ENCODE measurements around the gene ARMC9.
"Not testable (repeated sequence)": the region's sequence is repeated elsewhere in the genome, so short reads cannot be mapped to it uniquely, and the experiment has no call there.

ARMC9 gene

DNA sequence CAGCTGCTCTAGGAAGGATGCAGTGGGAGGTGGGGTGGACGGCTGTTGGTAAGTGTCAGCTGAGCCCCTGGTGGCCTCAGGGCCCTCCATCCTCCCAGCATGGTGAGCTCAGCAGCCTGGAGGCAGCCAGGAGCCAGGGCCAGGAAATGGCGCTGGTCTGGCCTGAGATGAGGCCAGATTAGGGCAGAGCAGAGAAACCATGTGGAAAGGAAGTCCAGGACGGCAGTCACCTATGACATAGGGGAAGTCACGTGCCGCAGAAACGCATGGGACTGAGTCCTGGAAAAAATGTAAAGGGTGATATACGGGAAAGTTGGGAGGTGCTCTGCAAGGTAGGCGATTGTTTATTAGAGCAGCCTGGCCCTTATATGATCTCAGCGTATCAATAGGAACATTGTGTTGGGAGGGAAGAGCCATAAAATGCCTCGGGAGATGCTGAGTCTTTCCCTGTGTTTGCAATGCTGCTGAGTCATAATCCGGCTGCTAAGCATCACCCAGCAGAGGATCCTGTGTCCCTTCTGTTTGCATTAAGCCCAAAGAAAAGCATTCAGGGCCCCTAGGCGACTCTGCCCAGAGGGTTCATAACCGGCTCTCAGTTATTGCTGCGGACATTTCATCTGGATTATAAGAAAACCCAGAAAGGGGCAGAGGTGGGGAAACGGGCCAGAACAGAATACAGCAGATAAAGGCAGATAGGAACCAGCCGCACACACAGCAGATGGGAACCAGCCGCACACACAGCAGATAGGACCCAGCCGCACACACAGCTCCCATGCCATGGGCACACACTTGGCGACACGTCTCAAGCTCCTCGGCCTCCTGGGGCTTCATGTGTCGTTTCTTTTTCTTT is 166.8 kb downstream of the ARMC9 start:
- DNase-seq (ENCODE audit: low spot score), result peak; percentile 72

DNA sequence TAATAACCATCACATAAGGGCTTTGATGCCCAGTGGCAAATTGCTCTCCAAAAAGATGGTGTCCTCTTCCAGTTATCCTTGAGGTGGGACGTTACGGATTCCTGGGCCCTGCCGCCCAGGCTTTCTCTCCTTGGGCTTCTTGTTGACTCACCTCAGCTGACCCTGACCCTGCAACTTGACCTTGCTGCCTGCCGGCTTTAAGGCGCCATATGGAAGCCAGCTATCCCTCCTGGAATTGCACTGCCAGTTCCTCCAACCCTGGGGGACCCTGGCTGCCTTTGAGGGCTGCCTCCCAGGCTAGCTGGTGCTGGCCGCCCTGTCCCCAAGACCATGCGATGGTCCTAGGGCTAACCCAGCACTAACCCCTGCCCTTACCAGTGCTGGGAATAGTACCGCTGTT is 168.7 kb downstream of the ARMC9 start:
- DNase-seq (ENCODE audit: low spot score), result no peak

DNA sequence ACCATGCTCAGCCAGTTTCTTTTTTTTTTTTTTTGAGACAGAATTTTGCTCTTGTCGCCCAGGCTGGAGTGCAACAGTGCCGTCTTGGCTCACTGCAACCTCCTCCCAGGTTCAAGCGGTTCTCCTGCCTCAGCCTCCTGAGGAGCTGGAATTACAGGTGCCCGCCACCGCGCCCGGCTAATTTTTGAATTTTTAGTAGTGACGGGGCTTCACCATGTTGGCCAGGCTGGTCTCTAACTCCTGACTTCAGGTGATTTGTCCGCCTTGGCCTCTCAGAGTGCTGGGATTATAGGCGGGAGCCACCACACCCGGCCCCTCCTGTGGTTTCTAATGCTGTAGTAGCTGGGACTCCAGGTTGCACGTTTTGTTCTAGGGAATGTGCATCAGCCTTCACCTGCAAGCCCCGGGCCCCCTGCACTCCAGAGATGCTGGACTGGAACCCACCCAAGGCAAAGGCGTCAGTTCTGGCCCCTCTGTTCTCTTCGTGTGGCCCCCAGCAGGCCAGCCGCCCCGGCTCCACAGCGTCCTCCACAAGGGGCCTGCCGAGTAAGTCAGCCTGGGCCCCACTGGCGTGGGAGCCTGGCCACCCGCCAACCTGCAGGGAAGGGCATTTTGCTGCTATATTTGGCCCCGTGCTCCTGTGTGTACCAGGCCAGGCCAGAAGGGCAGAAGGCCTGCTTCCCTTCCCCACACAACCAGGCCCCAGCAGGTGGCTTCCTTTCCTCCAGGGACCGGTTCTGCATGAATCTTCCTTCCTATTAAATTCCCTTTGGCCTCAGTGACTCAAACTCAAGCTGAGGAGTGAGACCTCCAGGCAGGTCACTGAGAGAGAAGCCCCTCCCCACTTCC is 171.4 kb downstream of the ARMC9 start:
- no peak for DNase-seq (ENCODE audit: low spot score)

DNA sequence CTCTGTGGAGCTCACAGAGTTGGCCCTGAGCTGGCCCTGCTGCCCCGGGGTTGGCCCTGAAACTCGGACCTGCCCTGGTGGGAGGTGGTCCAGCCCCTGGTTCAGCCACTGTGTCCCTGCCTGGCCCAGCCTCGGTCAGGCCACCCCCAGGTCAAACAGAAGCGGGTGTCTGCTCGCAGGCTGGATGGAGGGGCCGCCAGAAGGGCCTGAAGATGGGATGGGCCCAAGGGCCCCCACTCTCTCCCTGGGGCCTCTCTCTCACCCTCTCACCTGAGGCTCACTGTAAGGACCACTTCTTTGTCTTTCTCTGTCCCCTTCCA is 172.0 kb downstream of the ARMC9 start:
- DNase-seq (ENCODE audit: low spot score), result no peak

DNA sequence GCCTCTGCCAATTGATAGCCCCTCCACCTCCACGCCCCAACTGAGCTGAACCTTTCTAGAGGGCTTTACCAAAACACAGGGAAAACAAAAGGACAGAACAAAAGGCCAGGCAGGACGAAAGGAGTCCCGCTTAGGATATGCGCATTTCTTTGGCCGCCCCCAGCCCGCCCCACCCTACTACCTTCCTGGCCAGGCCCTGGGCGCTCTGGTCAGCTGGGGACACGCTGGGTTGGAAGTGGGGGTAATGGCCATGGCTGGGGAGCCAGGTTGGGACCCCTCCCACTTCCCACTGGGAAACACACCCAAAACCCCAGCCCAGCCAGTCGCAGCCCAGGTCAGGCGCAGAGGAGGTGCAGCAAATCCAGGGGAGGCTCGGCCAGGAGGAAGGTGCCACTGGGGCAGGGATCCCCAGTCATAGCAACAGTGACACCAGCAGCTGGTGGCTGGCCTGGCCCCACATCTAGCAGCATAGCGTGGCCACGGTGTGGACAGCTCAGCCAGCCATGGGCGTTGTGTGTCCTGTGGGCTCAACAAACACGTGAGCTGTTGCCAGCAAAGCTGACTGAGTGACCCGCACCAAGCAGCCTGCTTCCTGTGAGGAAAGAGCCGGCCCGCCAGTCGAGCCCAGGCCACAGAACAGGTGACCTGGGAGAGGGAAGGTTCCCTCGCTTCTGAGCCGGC is 172.5 kb downstream of the ARMC9 start:
- DNase-seq (ENCODE audit: low spot score), result no peak

DNA sequence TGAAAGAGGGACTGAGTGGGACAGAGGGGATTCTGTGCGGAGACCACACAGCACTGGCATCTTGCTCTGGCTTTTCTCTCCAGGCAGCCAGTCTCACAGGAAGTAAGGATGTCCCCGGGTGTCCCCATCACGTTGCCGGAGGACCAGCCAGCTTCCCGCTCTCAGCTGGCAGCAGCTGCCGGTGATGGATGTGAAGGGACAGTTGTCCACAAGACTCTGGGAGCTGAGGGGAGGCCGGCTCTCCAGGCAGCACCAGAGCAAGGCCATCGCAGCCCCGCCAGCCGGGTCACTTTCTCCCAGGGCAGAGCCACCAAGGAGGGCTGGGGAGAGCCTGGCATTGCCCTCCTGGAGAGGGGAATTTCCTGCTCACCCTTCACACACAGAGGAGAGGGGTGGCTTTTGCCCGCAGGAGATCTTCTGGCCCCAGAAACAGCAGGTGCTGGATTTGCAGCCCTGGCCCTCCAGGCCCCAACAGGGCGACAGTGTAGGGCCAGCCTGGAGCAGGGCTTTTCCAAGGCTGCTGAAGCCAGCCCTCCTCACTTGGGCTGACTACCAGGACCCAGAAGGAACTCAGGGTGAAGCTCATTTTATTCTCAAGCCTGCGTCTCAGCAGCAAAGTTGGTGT is 173.1 kb downstream of the ARMC9 start:
- no peak for DNase-seq (ENCODE audit: low spot score)

DNA sequence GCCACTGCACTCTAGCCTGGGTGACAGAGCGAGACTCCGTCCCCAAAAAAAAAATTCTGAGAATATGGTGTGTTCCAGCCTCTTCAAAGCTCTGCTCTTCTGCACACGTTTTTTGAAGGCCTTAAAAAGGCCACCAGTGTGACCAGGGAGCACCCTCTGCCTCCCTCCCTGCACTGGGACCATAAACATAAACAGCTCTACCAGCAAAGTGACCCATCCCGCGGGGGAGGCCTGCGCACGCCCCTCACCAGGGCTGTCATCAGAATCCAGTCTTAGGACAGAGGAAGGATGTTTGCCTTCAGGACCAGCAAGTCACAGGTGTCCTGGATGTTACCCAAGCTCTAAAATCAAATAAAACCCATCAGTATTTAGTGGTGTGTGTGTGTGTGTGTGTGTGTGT is 173.9 kb downstream of the ARMC9 start:
- no peak for DNase-seq (ENCODE audit: low spot score)

DNA sequence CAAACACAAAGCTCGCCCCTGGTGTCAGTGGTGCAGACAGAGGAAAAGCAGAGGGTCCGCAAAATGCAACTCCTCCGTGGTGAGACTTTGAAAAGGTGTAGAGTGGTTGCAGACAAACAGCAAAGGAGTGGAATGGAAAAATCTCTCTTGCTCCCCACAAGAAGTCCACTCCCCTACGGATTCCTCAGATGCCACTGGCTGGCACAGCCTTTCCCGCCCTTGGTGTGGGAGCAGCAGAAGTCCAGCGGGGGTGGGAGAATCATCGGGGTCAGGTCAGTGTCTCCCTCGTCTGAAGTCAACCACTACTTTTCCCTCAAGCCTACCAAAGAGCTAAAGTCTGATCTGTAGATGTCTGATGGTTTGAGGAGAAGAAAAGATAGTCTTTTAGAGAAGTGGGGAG is 174.8 kb downstream of the ARMC9 start:
- DNase-seq (ENCODE audit: low spot score), result no peak

DNA sequence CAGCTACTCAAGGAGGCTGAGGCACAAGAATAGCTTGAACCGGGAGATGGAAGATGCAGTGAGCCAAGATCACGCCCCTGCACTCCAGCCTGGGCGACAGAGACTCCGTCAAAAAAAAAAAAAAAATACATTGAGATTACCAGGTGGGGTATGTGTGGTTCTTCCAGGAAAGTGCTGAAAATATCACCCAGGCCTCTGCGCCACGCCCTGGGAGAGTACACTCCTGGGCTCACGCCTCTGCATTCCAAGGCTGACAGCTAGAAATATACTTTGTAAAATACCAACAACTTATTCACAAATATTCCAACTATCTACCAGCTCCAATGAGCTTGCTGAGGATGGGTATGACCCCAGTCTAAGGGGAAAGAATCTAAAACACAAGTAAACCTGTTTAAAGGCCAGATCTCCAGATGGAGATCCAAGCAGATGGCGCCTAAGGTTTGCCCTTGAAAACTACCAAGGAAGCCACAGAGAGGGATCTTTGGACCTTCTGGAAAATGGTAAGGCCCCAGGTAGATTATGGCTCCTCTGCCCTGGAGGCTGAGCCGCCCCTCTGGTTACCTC is 175.4 kb downstream of the ARMC9 start:
- DNase-seq (ENCODE audit: low spot score), result no peak

DNA sequence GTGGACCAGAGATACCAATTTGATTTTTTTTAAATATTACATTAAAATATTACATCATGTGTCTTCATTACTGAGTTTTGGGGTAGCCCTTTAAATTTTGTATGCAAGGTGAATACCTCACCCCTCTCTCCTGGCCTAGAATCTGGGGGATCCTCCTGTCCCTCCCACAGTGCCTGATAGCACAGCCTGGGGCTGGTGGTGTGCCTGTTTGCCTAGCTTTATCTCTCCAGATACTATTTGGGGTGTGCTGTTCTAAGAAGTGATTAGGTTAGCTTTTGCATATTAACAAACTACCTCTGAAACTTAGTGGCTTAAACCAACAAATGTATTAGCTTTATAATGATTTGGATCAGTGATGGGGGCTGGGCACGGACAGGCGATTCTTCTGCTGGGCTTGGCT is 176.3 kb downstream of the ARMC9 start:
- no peak for DNase-seq (ENCODE audit: low spot score)

DNA sequence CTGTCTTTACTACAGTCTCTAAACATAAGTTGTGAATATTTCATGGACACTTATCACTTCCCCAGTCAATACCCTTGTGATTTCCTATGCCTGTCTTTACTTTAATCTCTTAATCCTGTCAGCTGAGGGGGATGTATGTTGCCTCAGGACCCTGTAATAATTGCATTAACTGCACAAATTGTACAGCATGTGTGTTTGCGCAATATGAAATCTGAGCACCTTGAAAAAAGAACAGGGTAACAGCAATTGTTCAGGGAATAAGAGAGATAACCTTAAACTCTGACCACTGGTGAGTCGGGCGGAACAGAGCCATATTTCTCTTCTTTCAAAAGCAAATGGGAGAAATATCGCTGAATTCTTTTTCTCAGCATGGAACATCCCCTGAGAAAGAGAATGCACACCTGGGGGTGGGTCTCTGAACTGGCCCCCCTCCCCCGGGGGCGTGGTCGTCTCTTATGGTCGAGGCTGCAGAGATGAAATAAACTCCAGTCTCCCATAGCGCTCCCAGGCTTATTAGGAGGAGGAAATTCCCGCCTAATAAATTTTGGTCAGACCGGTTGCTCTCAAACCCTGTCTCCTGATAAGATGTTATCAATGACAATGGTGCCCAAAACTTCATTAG is 177.7 kb downstream of the ARMC9 start:
- not testable (repeated sequence) for DNase-seq (ENCODE audit: low spot score)

DNA sequence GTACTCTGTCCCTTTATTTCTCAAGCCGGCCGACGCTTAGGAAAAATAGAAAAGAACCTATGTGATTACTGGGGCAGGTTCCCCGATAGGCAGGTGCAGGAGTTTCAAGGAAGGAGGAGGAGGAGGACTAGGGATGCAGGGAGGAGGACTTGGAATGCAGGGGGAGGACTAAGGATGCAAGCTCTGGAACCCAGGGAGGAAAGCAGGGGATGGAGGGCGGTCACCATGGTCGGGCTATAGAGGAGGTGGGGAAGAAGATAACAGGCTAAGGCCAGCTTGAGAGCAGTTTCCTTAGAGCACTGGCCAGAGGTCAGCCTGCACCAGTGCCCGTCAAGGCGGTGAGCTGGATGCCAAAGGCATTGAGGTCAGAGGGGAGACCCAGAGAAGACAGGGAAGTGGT is 178.4 kb downstream of the ARMC9 start:
- no peak for DNase-seq (ENCODE audit: low spot score)

DNA sequence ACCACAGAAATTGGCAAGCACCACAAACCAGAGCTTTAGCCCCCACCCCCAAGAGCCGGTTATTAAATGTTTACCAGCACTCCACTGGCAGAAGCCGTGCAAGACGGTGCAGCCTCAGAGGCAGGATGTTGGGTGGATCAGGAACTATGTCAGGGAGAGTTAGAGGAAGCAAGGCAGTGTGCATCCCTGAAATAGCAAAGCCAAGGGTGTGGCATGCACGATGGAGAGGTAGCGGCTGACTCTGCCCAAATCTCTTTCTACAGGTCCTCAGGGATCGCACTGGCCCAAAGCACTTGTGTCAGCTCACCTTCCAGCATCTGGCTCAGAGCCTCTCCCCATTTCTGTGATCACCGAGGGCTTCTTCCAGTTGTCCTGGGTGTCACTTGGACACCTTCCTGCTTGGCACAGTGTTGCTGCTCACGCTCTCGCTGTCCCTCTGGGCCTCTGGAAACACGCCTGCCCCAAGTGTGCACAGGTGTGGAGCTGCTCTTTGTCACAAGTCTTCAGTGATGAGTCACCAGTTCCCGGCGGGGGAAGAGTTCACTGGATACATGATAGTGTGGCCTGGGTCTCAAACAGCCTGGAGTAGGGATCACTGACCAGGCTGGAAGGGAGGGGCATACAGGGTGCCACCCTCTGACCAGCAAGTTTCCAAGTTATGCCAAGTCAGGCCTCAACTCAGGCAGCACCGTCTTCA is 179.7 kb downstream of the ARMC9 start:
- DNase-seq (ENCODE audit: low spot score), result peak; percentile 72

DNA sequence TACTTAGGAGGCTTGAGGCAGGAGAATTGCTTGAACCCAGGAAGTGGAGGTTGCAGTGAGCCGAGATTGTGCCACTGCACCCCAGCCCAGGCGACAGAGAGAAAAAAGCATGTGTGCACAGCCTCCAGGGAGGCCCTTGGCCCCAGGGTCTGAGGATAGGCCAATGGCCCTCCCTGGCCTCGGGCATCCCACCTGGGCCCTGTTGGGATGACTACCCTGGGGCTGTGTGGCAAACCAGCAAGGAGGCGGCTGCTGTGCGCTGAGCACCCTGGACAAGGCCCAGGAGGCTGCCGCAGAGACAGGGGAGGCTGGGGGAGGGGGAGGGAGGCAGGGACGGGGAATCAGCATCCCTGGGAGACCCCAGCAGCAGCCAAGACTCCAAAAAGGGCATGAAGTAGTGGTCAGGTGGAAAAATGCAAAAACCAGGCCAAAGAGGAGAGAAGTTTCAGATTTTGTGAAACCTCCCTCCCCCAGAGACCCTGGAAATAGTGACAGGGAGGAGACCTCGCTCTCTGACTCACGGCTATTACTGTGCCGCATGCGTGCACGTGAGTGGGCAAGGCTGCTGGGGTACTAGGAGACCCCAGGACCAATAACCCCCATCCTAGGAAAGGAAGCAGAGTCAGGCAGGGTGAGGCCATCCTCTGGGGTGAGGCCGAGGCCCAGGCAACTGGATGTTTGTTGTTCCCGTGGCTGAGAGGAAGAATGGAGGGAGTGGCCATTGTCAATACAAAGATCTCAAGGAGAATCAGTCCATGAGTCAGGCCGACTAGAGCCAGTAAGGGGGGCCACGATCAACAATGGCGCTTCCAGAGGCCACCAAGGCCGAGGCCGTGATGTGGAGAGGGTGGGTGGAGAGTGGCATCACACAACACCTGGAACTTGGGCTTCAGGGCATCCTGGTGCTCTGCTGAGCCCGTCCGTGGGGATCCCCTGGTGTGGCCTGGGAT is 181.1 kb downstream of the ARMC9 start:
- DNase-seq (ENCODE audit: low spot score), result no peak

DNA sequence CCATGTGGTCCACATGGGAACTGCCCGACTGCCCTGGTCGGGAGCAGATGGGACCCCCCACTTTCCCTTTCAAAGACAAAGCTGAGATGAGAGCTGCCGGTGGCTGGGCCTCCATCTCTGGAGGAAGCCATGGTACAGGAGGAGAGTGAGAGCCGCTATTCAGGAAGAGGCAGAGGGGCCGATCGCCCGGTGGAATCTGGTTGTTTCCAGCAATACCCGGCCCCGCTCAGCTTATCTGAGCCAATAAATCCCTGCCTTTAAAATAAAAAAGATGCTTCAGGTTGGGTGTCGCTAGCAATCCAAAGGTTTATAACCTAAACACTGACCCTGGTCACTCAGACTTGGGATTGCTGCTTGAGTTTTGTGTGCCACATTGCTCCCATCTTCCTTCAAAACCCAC is 181.9 kb downstream of the ARMC9 start:
- no peak for DNase-seq (ENCODE audit: low spot score)

DNA sequence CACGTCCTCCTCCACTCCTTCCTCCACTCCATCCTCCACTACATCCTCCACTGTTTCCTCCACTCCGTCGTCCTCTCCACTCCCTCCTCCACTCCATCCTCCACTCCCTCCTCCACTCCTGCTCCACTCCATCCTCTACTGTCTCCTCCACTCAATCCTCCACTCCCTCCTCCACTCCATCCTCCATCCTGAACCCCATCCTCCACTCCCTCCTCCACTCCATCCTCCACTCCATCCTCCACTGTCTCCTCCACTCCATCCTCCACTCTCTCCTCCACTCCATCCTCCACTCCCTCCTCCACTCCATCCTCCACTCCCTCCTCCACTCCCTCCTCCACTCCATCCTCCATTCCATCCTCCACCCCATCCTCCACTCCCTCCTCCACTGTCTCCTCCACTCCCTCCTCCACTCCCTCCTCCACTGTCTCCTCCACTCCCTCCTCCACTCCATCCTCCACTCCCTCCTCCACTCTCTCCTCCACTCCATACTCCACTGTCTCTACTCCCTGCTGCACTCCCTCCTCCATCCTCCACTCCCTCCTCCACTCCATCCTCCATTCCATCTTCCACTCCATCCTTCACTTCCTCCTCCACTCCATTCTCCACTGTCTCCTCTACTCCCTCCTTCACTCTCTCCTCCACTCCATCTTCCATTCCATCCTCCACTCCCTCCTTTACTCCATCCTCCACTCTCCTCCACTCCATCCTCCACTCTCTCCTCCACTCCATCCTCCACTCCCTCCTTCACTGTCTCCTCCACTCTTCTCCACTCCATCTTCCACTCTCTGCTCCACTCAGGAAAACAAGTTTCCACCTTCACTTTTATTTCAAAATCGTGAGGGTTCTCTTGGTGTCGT is 182.8 kb downstream of the ARMC9 start:
- no peak for DNase-seq (ENCODE audit: low spot score)

DNA sequence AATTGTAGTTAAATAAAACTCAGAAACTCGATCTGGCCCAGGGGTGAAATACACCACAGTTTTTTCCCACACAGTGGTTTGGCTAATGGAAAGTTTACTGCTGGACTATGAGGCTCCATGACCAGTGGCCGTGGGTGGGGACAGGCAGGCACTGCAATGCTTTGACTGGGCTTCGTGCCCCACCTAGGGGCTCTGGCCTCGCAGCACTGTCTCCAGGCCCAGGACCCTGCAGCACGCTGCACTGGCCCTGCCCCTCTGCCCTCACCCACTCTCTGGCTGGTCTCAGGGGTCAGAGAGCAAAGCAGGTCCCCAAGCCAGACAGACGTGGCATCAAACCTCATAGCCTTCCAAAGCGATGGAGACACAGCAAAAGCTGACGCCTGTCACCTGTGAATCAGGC is 183.7 kb downstream of the ARMC9 start:
- DNase-seq (ENCODE audit: low spot score), result no peak

DNA sequence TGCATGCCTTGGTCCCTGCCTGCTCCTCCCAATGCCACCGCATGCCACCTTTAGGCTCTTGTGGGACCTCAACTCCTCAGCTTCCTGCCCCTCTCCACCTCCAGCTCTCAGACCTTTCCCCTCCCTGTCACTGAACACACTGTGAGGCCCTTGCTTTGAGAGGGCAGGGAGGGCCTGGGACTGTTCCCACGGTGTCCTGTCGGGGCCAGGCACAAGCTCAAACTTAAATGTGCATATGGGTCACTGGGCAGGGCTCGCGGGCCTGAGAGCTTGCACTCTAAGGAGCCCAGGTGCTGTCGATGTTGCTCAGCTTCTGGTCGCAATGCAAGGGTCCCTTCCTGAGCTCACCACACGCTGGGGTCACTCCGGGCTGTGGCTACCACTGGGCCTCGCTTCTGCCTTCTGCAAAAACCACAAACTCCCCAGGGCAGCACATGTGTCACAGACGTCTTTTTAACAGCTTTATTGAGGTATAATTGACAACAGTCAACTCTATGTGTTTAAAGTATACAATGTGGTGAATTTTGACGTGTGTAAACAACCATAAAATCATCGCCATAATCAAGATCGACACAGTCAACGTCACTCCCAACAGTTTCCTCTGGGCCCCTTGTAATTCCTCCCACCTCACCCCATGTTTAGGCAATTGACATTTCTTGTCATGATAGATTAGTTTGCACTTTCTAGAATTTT is 185.1 kb downstream of the ARMC9 start:
- DNase-seq (ENCODE audit: low spot score), result no peak

Measured in SW480 (cell line).